ENCODE data around the gene SDS. TPM values are rescaled to one million over a fixed set of nuclear protein-coding genes. Genes with fewer than 3 reads are reported as not detected.

SDS gene
- total and polyA plus RNA-seq, 2 of the 8 experiments (the other 6 are each of a cell fraction or from before 2014, with no cell fraction given): 0.21 TPM; not detected in 1

- no peak for TF ChIP-seq SIX5 (IDR thresholded peaks at IDR 0.05; ENCODE audit: low read depth, low read length)
- TF ChIP-seq, protein P1, sequence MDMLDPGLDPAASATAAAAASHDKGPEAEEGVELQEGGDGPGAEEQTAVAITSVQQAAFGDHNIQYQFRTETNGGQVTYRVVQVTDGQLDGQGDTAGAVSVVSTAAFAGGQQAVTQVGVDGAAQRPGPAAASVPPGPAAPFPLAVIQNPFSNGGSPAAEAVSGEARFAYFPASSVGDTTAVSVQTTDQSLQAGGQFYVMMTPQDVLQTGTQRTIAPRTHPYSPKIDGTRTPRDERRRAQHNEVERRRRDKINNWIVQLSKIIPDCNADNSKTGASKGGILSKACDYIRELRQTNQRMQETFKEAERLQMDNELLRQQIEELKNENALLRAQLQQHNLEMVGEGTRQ (IDR thresholded peaks at IDR 0.05; ENCODE audit: low read length): no peak
- TF ChIP-seq RXRA (IDR thresholded peaks at IDR 0.05; ENCODE audit: insufficient read depth, low read depth, low read length): no peak
- no peak for TF ChIP-seq MAX (IDR thresholded peaks at IDR 0.05)
These were observed 39.0 kb downstream of the SDS start (continued) for GRCh38 chr12:113364698-113365097.
